BLaER1 treated with 17β-estradiol and CSF1 and Interleukin-3, amounts not matched to agents 10 nM and 100 nM (cell line): Measurements from ENCODE around the gene CAGE1.

Source experiments
- H3K27ac ChIP-seq, 11 experiments: shearing (Covaris generic); formaldehyde crosslinking; 2 replicates each; pipeline ENCODE4 v1.8.1; 2022
- H3K27me3 ChIP-seq, 11 experiments: shearing (Covaris generic); formaldehyde crosslinking; 2 replicates each; pipeline ENCODE4 v1.8.1; 2022
- H3K36me3 ChIP-seq, 11 experiments: shearing (Covaris generic); formaldehyde crosslinking; 2 replicates each; pipeline ENCODE4 v1.8.1; 2022
- H3K4me1 ChIP-seq, 10 experiments: shearing (Covaris generic); formaldehyde crosslinking; 2 replicates each; pipeline ENCODE4 v1.8.1; 2022
- H3K4me2 ChIP-seq, 11 experiments: shearing (Covaris generic); formaldehyde crosslinking; 2 replicates each; pipeline ENCODE4 v1.8.1; 2022
- H3K4me3 ChIP-seq, 10 experiments: shearing (Covaris generic); formaldehyde crosslinking; 2 replicates each; pipeline ENCODE4 v1.8.1; 2022
- H3K9ac ChIP-seq, 11 experiments: shearing (Covaris generic); formaldehyde crosslinking; 2 replicates each; pipeline ENCODE4 v1.8.1; 2022
- H3K9me3 ChIP-seq, 11 experiments: shearing (Covaris generic); formaldehyde crosslinking; replicated peaks in 1 of 11; 2 replicates each; pipeline ENCODE4 v1.8.1; 2022
- H4K20me1 ChIP-seq, 11 experiments: shearing (Covaris generic); formaldehyde crosslinking; 2 replicates each; pipeline ENCODE4 v1.8.1; 2022
- Cebpa-rat ChIP-seq, 11 experiments: shearing (Covaris generic); IDR thresholded peaks; 2 replicates each; pipeline ENCODE4 v1.8.1; 2022

The CAGE1 gene

DNA sequence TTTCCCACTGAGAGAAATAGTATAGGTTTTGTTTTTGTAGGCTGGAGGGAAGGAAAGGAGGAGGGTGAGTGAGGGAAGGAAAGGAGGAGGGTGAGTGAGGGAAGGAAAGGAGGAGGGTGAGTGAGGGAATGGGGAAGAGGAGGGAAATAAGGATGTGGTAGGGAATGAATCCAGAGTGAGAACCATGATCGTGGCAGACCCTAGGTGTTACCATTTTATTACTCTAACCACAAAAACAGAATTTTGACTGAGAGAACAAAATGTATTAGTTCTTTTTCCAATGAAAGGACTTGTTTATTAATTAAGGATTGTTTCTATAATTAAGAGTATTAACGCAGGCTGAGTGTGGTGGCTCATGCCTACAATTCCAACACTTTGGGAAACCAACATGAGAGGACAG lies 92.9 kb downstream of the CAGE1 start:
- H3K4me1 ChIP-seq, result no peaks in the 10 kb centered on the region; a peak in 1 of 20 replicates
- H3K27ac ChIP-seq, result no peak overlapping the region
- H3K27me3 ChIP-seq, result no peaks in the 10 kb centered on the region
- peaks cover 94 to 100% (median 97%) of the 10 kb centered on the region in 11 experiments for H3K36me3 ChIP-seq
- no peak overlapping the region for H3K4me3 ChIP-seq
- no peak overlapping the region for H3K4me2 ChIP-seq
- no peak overlapping the region for H3K9ac ChIP-seq
- no peak for TF ChIP-seq Cebpa-rat (IDR thresholded peaks at IDR 0.05)
- H3K9me3 ChIP-seq, result no peaks in the 10 kb centered on the region
- H4K20me1 ChIP-seq, result peaks cover 0 to 68% (median 32%) of the 10 kb centered on the region in 11 experiments; a peak in 15 of 22 replicates

DNA sequence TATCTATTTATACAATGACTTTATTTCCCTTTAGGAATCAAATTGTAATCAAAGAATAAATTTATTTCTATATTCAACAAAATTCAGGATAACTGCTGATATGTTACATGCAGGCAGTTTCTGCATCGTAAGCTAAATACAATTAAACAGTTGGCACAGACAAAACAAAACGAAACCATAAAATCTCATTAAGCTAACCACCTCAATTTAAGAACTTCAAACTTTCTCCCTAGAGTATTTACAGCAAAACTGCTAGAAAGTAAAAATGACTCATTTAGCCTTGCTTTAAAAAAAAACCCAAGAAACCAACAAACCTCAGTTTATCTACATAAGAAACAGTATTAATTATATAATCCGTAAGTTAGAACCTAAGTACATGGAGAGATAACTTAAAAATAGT lies 93.6 kb downstream of the CAGE1 start:
- no peak for TF ChIP-seq Cebpa-rat (IDR thresholded peaks at IDR 0.05)
- no peak overlapping the region for H3K4me2 ChIP-seq
- peaks cover 0 to 62% (median 29%) of the 10 kb centered on the region in 11 experiments; a peak in 15 of 22 replicates for H4K20me1 ChIP-seq
- no peak overlapping the region for H3K4me3 ChIP-seq
- H3K27me3 ChIP-seq, result no peaks in the 10 kb centered on the region
- H3K9me3 ChIP-seq, result no peaks in the 10 kb centered on the region
- no peak overlapping the region for H3K9ac ChIP-seq
- no peaks in the 10 kb centered on the region; a peak in 1 of 20 replicates for H3K4me1 ChIP-seq
- H3K36me3 ChIP-seq, result peaks cover 94 to 100% (median 97%) of the 10 kb centered on the region in 11 experiments
- H3K27ac ChIP-seq, result no peak overlapping the region

DNA sequence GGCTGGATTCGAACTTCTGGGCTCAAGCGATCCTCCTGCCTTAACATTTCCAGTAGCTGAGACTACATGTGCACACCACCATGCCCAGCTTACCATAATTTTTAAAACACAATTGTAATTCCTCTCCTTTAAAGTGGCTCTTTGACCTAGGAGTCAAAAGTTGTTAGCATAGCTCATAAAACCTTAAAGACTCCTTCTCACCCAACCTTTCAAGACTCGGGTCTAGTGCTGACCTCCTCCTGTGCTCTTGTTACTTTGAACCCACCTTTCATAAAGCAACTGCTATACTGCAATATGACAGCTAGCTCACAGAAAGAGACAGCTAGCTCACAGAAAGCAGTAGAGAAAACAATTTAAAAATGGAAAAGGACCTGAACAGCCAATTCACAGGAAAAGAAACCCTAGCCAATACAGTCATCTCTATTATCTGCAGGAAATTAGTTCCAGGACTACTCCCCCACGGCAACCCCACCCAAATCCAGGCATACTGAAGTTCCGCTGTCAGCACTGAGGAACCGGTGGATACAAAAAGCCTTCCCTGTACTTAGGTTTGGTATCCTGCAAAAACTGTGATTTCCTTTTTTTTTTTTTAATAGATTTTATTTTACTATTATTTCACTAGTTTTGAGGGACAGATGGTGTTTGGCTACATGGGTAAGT lies 96.8 kb downstream of the CAGE1 start:
- peaks cover 3 to 10% (median 6%) of the 10 kb centered on the region in 10 experiments; a peak in 16 of 20 replicates for H3K4me1 ChIP-seq
- no peak overlapping the region for H3K4me2 ChIP-seq
- no peaks in the 10 kb centered on the region for H3K27me3 ChIP-seq
- H3K36me3 ChIP-seq, result peaks cover 95 to 100% (median 97%) of the 10 kb centered on the region in 11 experiments
- H3K27ac ChIP-seq, result no peak overlapping the region
- peaks cover 0 to 43% (median 19%) of the 10 kb centered on the region in 11 experiments; a peak in 13 of 22 replicates for H4K20me1 ChIP-seq
- H3K9me3 ChIP-seq, result no peaks in the 10 kb centered on the region
- TF ChIP-seq Cebpa-rat (IDR thresholded peaks at IDR 0.05), result no peak
- no peak overlapping the region for H3K4me3 ChIP-seq
- H3K9ac ChIP-seq, result 0 out of 22 replicates have a peak overlapping the region, but pooled peaks of 1 of the 11 experiments have one; percentile 1

DNA sequence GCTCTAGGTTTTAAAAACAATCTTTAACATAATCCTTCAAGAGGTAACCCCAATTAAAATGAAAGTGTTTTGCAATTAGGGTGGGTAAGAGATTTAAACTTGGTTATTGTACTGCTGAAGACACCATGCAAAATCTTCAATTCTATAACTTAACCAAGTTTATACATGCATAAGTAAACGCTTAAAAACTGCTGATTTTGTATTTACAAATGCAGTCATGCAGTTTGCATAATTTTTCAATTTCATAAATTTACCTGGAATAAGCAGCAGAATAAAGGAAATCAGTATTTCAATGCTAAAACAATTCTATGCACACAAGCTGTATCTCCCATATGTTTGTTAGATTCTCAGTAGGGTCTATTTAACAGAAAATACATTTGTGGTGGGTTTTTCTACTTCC lies 99.5 kb downstream of the CAGE1 start:
- Histone ChIP-seq H4K20me1 (peaks cover 0 to 33% (median 12%) of the 10 kb centered on the region in 11 experiments; a peak in 12 of 22 replicates), H3K4me2 (no peak overlapping the region), H3K4me1 (peaks cover 9 to 19% (median 14%) of the 10 kb centered on the region in 10 experiments; a peak in 18 of 20 replicates), H3K36me3 (peaks cover 86 to 100% (median 94%) of the 10 kb centered on the region in 11 experiments), H3K9me3 (no peaks in the 10 kb centered on the region), H3K4me3 (no peak overlapping the region), H3K27me3 (no peaks in the 10 kb centered on the region), H3K9ac (no peak overlapping the region), H3K27ac (no peak overlapping the region)
- no peak for TF ChIP-seq Cebpa-rat (IDR thresholded peaks at IDR 0.05)

DNA sequence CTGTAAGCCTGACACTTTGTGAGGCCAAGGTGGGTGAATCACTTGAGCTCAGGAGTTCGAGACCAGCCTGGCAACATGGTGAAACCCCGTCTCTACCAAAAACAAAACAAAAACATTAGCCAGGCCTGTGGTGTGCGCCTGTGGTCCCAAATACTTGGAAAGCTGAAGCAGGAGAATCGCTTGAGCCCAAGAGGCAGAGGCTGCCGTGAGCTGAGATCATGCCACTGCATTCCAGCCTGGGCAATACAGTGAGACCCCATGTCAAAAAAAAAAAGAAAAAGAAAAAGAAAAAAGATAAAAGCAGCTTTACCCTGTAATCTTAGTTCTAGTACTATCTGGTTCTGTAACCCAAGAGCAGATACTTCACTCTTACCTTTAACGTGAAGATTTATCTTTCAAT lies 104.1 kb downstream of the CAGE1 start:
- Histone ChIP-seq H3K27me3 (no peaks in the 10 kb centered on the region), H3K4me3 (no peak overlapping the region), H4K20me1 (peaks cover 0 to 9% (median 0%) of the 10 kb centered on the region in 11 experiments; a peak in 4 of 22 replicates), H3K9me3 (no peaks in the 10 kb centered on the region), H3K36me3 (peaks cover 54 to 75% (median 63%) of the 10 kb centered on the region in 11 experiments), H3K4me2 (no peak overlapping the region), H3K9ac (no peak overlapping the region), H3K27ac (no peak overlapping the region), H3K4me1 (peaks cover 21 to 35% (median 26%) of the 10 kb centered on the region in 10 experiments)
- TF ChIP-seq Cebpa-rat (IDR thresholded peaks at IDR 0.05), result no peak

DNA sequence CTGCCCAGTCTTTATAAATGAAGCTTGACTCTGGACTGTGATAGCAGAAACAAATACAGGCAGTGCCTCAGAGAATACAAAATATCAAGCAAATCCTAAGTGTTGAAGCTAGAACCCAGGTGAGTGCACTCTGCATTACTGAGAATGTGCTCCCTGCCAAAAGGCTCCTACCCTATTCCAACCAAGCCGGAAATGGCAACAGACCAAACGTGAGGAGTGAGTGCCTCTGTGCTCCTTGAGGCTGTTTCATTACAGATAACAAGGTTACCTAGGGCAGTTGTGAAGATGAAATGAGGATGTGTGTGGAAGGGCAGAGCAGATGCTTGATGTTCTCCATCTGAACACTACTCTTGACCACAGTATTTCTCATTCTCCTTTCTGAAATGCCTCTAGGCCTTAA lies 105.9 kb downstream of the CAGE1 start:
- Histone ChIP-seq H3K27me3 (no peaks in the 10 kb centered on the region), H3K9ac (no peak overlapping the region), H3K4me3 (no peak overlapping the region), H3K27ac (no peak overlapping the region), H3K4me2 (no peak overlapping the region), H3K4me1 (peaks cover 24 to 37% (median 29%) of the 10 kb centered on the region in 10 experiments), H4K20me1 (no peaks in the 10 kb centered on the region; a peak in 2 of 22 replicates), H3K36me3 (peaks cover 37 to 58% (median 46%) of the 10 kb centered on the region in 11 experiments), H3K9me3 (no peaks in the 10 kb centered on the region)
- TF ChIP-seq Cebpa-rat (IDR thresholded peaks at IDR 0.05), result no peak

DNA sequence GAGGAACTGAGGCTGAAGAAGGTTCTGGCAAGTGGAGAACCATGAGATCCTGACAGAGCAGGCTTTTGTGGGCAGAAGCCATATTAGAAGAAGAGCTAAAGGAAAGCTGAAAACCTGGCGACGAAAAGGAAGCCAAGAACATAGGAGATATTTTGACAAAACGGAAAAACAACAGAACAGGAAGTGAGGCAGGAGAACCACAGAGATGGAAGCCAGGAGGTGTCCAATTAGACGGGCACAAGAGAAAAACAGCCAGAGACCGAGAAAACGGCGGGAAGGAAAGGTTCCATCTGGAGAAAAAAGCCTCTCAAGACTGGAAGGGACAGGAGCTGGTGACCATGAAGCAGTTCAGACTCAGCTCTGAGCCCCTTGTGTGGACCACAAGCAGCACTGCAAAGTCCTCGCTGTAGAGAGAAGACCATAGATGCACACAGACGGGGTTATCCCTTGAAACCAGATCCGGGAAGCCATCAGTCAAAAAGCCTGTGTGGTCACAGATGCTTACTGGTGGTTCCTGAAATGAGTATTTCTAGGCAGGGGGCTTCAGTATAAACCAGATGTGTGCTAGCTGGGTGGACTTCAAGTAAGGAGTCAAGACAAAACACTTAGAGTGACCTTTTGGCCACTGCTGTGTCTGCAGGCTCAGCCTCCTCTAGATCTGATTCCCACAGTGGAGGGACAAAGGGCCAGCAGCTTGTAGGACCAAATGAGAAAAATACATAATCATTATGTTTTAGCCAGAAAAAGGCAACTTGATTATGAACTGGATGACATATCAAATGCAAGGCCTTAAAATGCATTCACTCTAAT lies 107.2 kb downstream of the CAGE1 start:
- no peaks in the 10 kb centered on the region for H3K9me3 ChIP-seq
- H3K4me1 ChIP-seq, result peaks cover 31 to 37% (median 32%) of the 10 kb centered on the region in 10 experiments
- no peaks in the 10 kb centered on the region for H4K20me1 ChIP-seq
- no peak overlapping the region for H3K9ac ChIP-seq
- peaks cover 26 to 44% (median 35%) of the 10 kb centered on the region in 11 experiments for H3K36me3 ChIP-seq
- H3K4me3 ChIP-seq, result no peak overlapping the region
- H3K27ac ChIP-seq, result peak overlapping the region in 5 of 11 experiments; percentile 11 to 36 (median 18); a peak in 10 of 22 replicates
- no peak for TF ChIP-seq Cebpa-rat (IDR thresholded peaks at IDR 0.05)
- peak overlapping the region; percentile 36 to 70 (median 59) for H3K4me2 ChIP-seq
- H3K27me3 ChIP-seq, result no peaks in the 10 kb centered on the region
